ENCODE results near the gene BASP1.

BASP1 gene

GRCh38 chr5:17217493-17218352 is at the start of gene BASP1:
TSS of gene BASP1 (plus strand) at chr5:17217631. CDS start at chr5:17275217, 57,586 bp downstream.
- Histone ChIP-seq H3K4me3 (ENCODE audit: low read depth in 1 of 5, low read length in 5 of 5) (peak within 1 kb of the TSS; percentile 69 to 77 (median 74)), H3K9ac (ENCODE audit: low read length in 5 of 5) (peak within 1 kb of the TSS in 2 of 5 donors; percentile 62 to 68), H3K27me3 (ENCODE audit: control insufficient read depth in 5 of 5, insufficient read depth in 4 of 5, low read length in 5 of 5) (peaks cover 6 to 29% (median 14%) of the 10 kb centered on the region in 5 donors), H3K27ac (ENCODE audit: low read depth, low read length) (no peak within 1 kb of the TSS), H3K9me3 (ENCODE audit: control insufficient read depth in 5 of 5, low read length in 5 of 5) (no peaks in the 10 kb centered on the region), H3K4me1 (ENCODE audit: control insufficient read depth in 5 of 5, insufficient read depth in 5 of 5, low read length in 5 of 5) (peaks cover 0 to 22% (median 21%) of the 10 kb centered on the region in 5 donors), H3K36me3 (ENCODE audit: control insufficient read depth in 5 of 5, insufficient read depth in 5 of 5, low read length in 5 of 5) (no peaks in the 10 kb centered on the region)

- Histone ChIP-seq H3K9ac (ENCODE audit: low read length in 5 of 5) (no peak overlapping the region), H3K36me3 (ENCODE audit: control insufficient read depth in 5 of 5, insufficient read depth in 5 of 5, low read length in 5 of 5) (no peaks in the 10 kb centered on the region), H3K4me3 (ENCODE audit: low read depth in 1 of 5, low read length in 5 of 5) (no peak overlapping the region), H3K9me3 (ENCODE audit: control insufficient read depth in 5 of 5, low read length in 5 of 5) (no peaks in the 10 kb centered on the region), H3K27ac (ENCODE audit: low read depth, low read length) (no peak overlapping the region), H3K27me3 (ENCODE audit: control insufficient read depth in 5 of 5, insufficient read depth in 4 of 5, low read length in 5 of 5) (no peaks in the 10 kb centered on the region), H3K4me1 (ENCODE audit: control insufficient read depth in 5 of 5, insufficient read depth in 5 of 5, low read length in 5 of 5) (peaks cover 0 to 25% (median 22%) of the 10 kb centered on the region in 5 donors)
These were observed 47.9 kb upstream of the BASP1 start for GRCh38 chr5:17169507-17169906.

GRCh38 chr5:17172791-17173190 is 44.6 kb upstream of the BASP1 start:
- H3K4me1 ChIP-seq (ENCODE audit: control insufficient read depth in 5 of 5, insufficient read depth in 5 of 5, low read length in 5 of 5), result peaks cover 0 to 25% (median 21%) of the 10 kb centered on the region in 5 donors
- H3K36me3 ChIP-seq (ENCODE audit: control insufficient read depth in 5 of 5, insufficient read depth in 5 of 5, low read length in 5 of 5), result no peaks in the 10 kb centered on the region
- H3K27me3 ChIP-seq (ENCODE audit: control insufficient read depth in 5 of 5, insufficient read depth in 4 of 5, low read length in 5 of 5), result no peaks in the 10 kb centered on the region
- H3K27ac ChIP-seq (ENCODE audit: low read depth, low read length), result no peak overlapping the region
- no peaks in the 10 kb centered on the region for H3K9me3 ChIP-seq (ENCODE audit: control insufficient read depth in 5 of 5, low read length in 5 of 5)
- no peak overlapping the region for H3K4me3 ChIP-seq (ENCODE audit: low read depth in 1 of 5, low read length in 5 of 5)
- H3K9ac ChIP-seq (ENCODE audit: low read length in 5 of 5), result no peak overlapping the region

GRCh38 chr5:17174965-17175364 is 42.5 kb upstream of the BASP1 start:
- Histone ChIP-seq H3K9me3 (ENCODE audit: control insufficient read depth in 5 of 5, low read length in 5 of 5) (no peaks in the 10 kb centered on the region), H3K4me3 (ENCODE audit: low read depth in 1 of 5, low read length in 5 of 5) (no peak overlapping the region), H3K27me3 (ENCODE audit: control insufficient read depth in 5 of 5, insufficient read depth in 4 of 5, low read length in 5 of 5) (no peaks in the 10 kb centered on the region), H3K36me3 (ENCODE audit: control insufficient read depth in 5 of 5, insufficient read depth in 5 of 5, low read length in 5 of 5) (no peaks in the 10 kb centered on the region), H3K9ac (ENCODE audit: low read length in 5 of 5) (no peak overlapping the region), H3K4me1 (ENCODE audit: control insufficient read depth in 5 of 5, insufficient read depth in 5 of 5, low read length in 5 of 5) (peaks cover 0 to 20% (median 15%) of the 10 kb centered on the region in 5 donors), H3K27ac (ENCODE audit: low read depth, low read length) (no peak overlapping the region)

- Histone ChIP-seq H3K27me3 (ENCODE audit: control insufficient read depth in 5 of 5, insufficient read depth in 4 of 5, low read length in 5 of 5) (no peaks in the 10 kb centered on the region), H3K9me3 (ENCODE audit: control insufficient read depth in 5 of 5, low read length in 5 of 5) (no peaks in the 10 kb centered on the region), H3K4me1 (ENCODE audit: control insufficient read depth in 5 of 5, insufficient read depth in 5 of 5, low read length in 5 of 5) (peaks cover 2 to 21% (median 12%) of the 10 kb centered on the region in 5 donors), H3K36me3 (ENCODE audit: control insufficient read depth in 5 of 5, insufficient read depth in 5 of 5, low read length in 5 of 5) (no peaks in the 10 kb centered on the region), H3K27ac (ENCODE audit: low read depth, low read length) (no peak overlapping the region), H3K9ac (ENCODE audit: low read length in 5 of 5) (no peak overlapping the region), H3K4me3 (ENCODE audit: low read depth in 1 of 5, low read length in 5 of 5) (no peak overlapping the region)
These were observed 39.7 kb upstream of the BASP1 start for GRCh38 chr5:17177501-17178372.

- no peaks in the 10 kb centered on the region for H3K27me3 ChIP-seq (ENCODE audit: control insufficient read depth in 5 of 5, insufficient read depth in 4 of 5, low read length in 5 of 5)
- H3K27ac ChIP-seq (ENCODE audit: low read depth, low read length), result no peak overlapping the region
These were observed 39.1 kb upstream of the BASP1 start for GRCh38 chr5:17178373-17178675.

GRCh38 chr5:17180330-17180843 is 37.0 kb upstream of the BASP1 start:
- Histone ChIP-seq H3K9ac (ENCODE audit: low read length in 5 of 5) (no peak overlapping the region), H3K27ac (ENCODE audit: low read depth, low read length) (no peak overlapping the region), H3K9me3 (ENCODE audit: control insufficient read depth in 5 of 5, low read length in 5 of 5) (no peaks in the 10 kb centered on the region), H3K27me3 (ENCODE audit: control insufficient read depth in 5 of 5, insufficient read depth in 4 of 5, low read length in 5 of 5) (no peaks in the 10 kb centered on the region), H3K4me3 (ENCODE audit: low read depth in 1 of 5, low read length in 5 of 5) (no peak overlapping the region), H3K4me1 (ENCODE audit: control insufficient read depth in 5 of 5, insufficient read depth in 5 of 5, low read length in 5 of 5) (peaks cover 2 to 35% (median 23%) of the 10 kb centered on the region in 5 donors), H3K36me3 (ENCODE audit: control insufficient read depth in 5 of 5, insufficient read depth in 5 of 5, low read length in 5 of 5) (no peaks in the 10 kb centered on the region)

More at GRCh38 chr5:17178373-17178675, 39.1 kb upstream of the BASP1 start:
- no peak overlapping the region for H3K4me3 ChIP-seq (ENCODE audit: low read depth in 1 of 5, low read length in 5 of 5)
- H3K9ac ChIP-seq (ENCODE audit: low read length in 5 of 5), result no peak overlapping the region
- no peaks in the 10 kb centered on the region for H3K36me3 ChIP-seq (ENCODE audit: control insufficient read depth in 5 of 5, insufficient read depth in 5 of 5, low read length in 5 of 5)
- no peaks in the 10 kb centered on the region for H3K9me3 ChIP-seq (ENCODE audit: control insufficient read depth in 5 of 5, low read length in 5 of 5)
- peaks cover 2 to 27% (median 17%) of the 10 kb centered on the region in 5 donors for H3K4me1 ChIP-seq (ENCODE audit: control insufficient read depth in 5 of 5, insufficient read depth in 5 of 5, low read length in 5 of 5)

- H3K4me3 ChIP-seq (ENCODE audit: low read depth in 1 of 5, low read length in 5 of 5), result no peak overlapping the region
- H3K9me3 ChIP-seq (ENCODE audit: control insufficient read depth in 5 of 5, low read length in 5 of 5), result no peaks in the 10 kb centered on the region
- peaks cover 2 to 41% (median 26%) of the 10 kb centered on the region in 5 donors for H3K4me1 ChIP-seq (ENCODE audit: control insufficient read depth in 5 of 5, insufficient read depth in 5 of 5, low read length in 5 of 5)
- no peaks in the 10 kb centered on the region for H3K27me3 ChIP-seq (ENCODE audit: control insufficient read depth in 5 of 5, insufficient read depth in 4 of 5, low read length in 5 of 5)
- H3K27ac ChIP-seq (ENCODE audit: low read depth, low read length), result no peak overlapping the region
- no peaks in the 10 kb centered on the region for H3K36me3 ChIP-seq (ENCODE audit: control insufficient read depth in 5 of 5, insufficient read depth in 5 of 5, low read length in 5 of 5)
- no peak overlapping the region for H3K9ac ChIP-seq (ENCODE audit: low read length in 5 of 5)
These were observed 36.3 kb upstream of the BASP1 start for GRCh38 chr5:17180864-17181723.

- H3K27ac ChIP-seq (ENCODE audit: low read depth, low read length), result no peak overlapping the region
- H3K4me3 ChIP-seq (ENCODE audit: low read depth in 1 of 5, low read length in 5 of 5), result no peak overlapping the region
These were observed 34.9 kb upstream of the BASP1 start for GRCh38 chr5:17182494-17182893.

More at GRCh38 chr5:17182494-17182893, 34.9 kb upstream of the BASP1 start:
- Histone ChIP-seq H3K9me3 (ENCODE audit: control insufficient read depth in 5 of 5, low read length in 5 of 5) (no peaks in the 10 kb centered on the region), H3K9ac (ENCODE audit: low read length in 5 of 5) (no peak overlapping the region), H3K4me1 (ENCODE audit: control insufficient read depth in 5 of 5, insufficient read depth in 5 of 5, low read length in 5 of 5) (peaks cover 2 to 45% (median 30%) of the 10 kb centered on the region in 5 donors), H3K27me3 (ENCODE audit: control insufficient read depth in 5 of 5, insufficient read depth in 4 of 5, low read length in 5 of 5) (no peaks in the 10 kb centered on the region), H3K36me3 (ENCODE audit: control insufficient read depth in 5 of 5, insufficient read depth in 5 of 5, low read length in 5 of 5) (no peaks in the 10 kb centered on the region)

Measured in subcutaneous abdominal adipose tissue (tissue), 5 donors.